ENCODE data around the gene NAPB. TPM values are rescaled to one million over a fixed set of nuclear protein-coding genes. Genes with fewer than 3 reads are reported as not detected.

Gene NAPB
- total RNA-seq, 4 donors from 2014 or later, result 7.0 to 14.8 (median 13.1) TPM

GRCh38 chr20:23327617-23328333 lies 93.5 kb downstream of the NAPB start:
- DNase-seq (ENCODE audit: low spot score) (no peak), ATAC-seq (ENCODE audit: low FRiP score) (no peak)
- no peak for TF ChIP-seq CTCF (IDR thresholded peaks at IDR 0.05)

- DNase-seq (ENCODE audit: low spot score) (no peak), ATAC-seq (ENCODE audit: low FRiP score) (no peak)
- TF ChIP-seq CTCF (IDR thresholded peaks at IDR 0.05), result no peak
These were observed 94.5 kb downstream of the NAPB start for GRCh38 chr20:23326774-23327173.

GRCh38 chr20:23325107-23325506 lies 96.2 kb downstream of the NAPB start:
- TF ChIP-seq CTCF (IDR thresholded peaks at IDR 0.05), result no peak
- DNase-seq (ENCODE audit: low spot score) (no peak), ATAC-seq (ENCODE audit: low FRiP score) (no peak)

Small RNA genes within 50 kb of the gene (small RNA-seq; reads per million reads assigned to genes)
- gene RF00019, result not detected
- not detected for gene RNA5SP479

Other genes with a start within 250 kb of the NAPB start
- 10 to 100 TPM; 17.5 to 95.0 (median 33.3) TPM for gene NXT1, start 70.7 kb downstream of the NAPB start, total RNA-seq
- gene GZF1, start 59.3 kb downstream of the NAPB start, total RNA-seq, result 10 to 100 TPM; 12.7 to 29.0 (median 18.8) TPM
- gene CSTL1, start 18.2 kb upstream of the NAPB start, total RNA-seq, result not detected
- gene CST11, start 31.4 kb upstream of the NAPB start, total RNA-seq, result not detected
- not detected for gene CST8, start 69.6 kb upstream of the NAPB start, total RNA-seq
- not detected for gene CST9L, start 147.0 kb upstream of the NAPB start, total RNA-seq
- gene CST9, start 184.4 kb upstream of the NAPB start, total RNA-seq, result under 1 TPM in 1 of 4 donors, not detected in 3; 0.28 TPM
- gene CST3, start 216.5 kb upstream of the NAPB start, total RNA-seq, result 1,000 to 10,000 TPM; 1,117 to 1,890 (median 1,478) TPM